RWPE1 (cell line): Measurements from ENCODE around the gene ZNF598.
A peak's percentile ranks its signal among the peaks of the same experiment; 100 is the strongest.

Experiments
- CTCF ChIA-PET: fragments of 350-600 bp; sonication (Branson Sonifier 250); formaldehyde crosslinking; extraction: SDS; loops from one replicate; lab custom pipeline; 2021; lab: Yijun Ruan, JAX
- POLR2A ChIA-PET: fragments of 400-600 bp; formaldehyde crosslinking; extraction: SDS; loops from one replicate; lab custom pipeline; 2020; ENCODE audit warnings: antibody characterized with exemption; ENCODE audit not compliant: low non-redundant PET; lab: Yijun Ruan, JAX
- DNase-seq: peaks from one replicate; pipeline ENCODE4 v3.0.0; 2012; ENCODE audit warnings: low spot score
- H3K27ac ChIP-seq: fragments of 450-650 bp; 2 replicates; pipeline ENCODE4 v1.5.1; 2017
- CTCF ChIP-seq: fragments of 450-650 bp; conservative IDR thresholded peaks from 2 replicates; pipeline ENCODE4 v1.5.1; 2017; ENCODE audit warnings: low read depth, mild to moderate bottlenecking

Gene ZNF598

GRCh38 chr16:1979271-1980029, 30.2 kb downstream of the ZNF598 start:
- ChIA-PET POLR2A (no interaction called here), CTCF (no interaction called here)
- no peak for TF ChIP-seq CTCF
- DNase-seq: peak; percentile 69
- H3K27ac ChIP-seq: peak overlapping the region; percentile 74

DNA sequence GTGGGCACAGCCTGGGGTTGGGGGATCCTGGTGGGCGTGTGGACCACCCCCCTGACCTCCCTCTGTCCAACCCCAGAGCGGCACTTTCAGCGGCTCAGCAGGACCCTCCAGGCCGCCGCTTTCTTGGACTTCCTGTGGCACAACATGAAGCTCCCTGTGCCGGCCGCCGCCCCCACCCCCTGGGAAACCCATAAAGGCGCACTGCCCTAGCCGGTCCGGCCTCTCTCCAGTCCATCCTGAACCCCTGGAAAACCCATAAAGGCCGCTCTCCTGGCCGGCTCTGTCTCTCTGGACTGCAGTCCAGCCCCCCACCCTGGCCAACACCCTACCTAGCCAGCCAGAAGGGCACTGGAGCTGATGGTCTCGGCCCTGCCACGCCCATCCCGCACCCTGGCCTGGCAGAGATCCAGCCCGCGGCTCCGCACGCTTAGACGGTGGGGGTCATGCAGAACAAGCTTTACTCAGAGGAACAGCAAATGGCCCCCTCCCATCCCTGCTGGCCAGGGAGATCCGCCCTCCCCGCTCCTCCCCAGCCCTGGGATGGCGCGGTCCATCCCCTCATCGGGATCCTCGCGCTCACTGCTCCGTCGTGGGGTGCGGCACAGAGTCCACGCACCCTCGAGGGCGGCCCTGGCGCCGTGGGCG, 31.0 kb downstream of the ZNF598 start:
- no peak for TF ChIP-seq CTCF
- ChIA-PET POLR2A (interaction anchor here (0.8 kb wide), 1 partner anchor 13 kb away, joined by 5 read pairs; the partner anchor contains the start of gene RPS2), CTCF (no interaction called here)
- no peak for DNase-seq
- peak overlapping the region; percentile 74 for H3K27ac ChIP-seq

DNA sequence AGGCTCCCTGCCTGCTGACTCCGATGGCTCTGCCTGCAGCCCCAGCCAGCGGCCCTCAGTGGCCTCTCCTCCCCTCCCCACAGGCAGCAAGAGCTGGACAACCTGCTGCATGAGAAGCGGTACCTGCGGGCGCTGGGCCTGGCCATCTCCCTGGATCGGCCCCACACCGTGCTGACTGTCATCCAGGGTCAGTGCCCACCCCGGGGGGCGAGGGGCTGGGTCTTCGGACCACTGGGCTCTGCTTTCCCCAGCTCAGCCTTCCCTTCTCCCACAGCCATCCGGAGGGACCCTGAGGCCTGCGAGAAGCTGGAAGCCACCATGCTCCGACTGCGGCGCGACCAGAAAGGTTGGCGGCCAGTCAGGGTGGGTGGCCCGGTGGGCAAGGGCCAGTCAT, 31.7 kb downstream of the ZNF598 start:
- H3K27ac ChIP-seq: peak overlapping the region; percentile 74
- no peak for TF ChIP-seq CTCF
- POLR2A ChIA-PET: no interaction called here
- CTCF ChIA-PET: interaction anchor here (0.6 kb wide), 1 partner anchor 57 kb away, joined by 3 read pairs; no protein-coding TSS in a partner anchor
- DNase-seq: no peak

- ChIA-PET POLR2A (interaction anchor here (0.6 kb wide), 1 partner anchor 160 kb away, joined by 3 read pairs; no protein-coding TSS in a partner anchor), CTCF (interaction anchor here (0.6 to 0.8 kb wide), 2 partner anchors 7 to 56 kb away, joined by 3 read pairs; no protein-coding TSS in a partner anchor)
- H3K27ac ChIP-seq: peak overlapping the region; percentile 74
- no peak for DNase-seq
- TF ChIP-seq CTCF: no peak
Observed at GRCh38 chr16:1976951-1977874, 32.4 kb downstream of the ZNF598 start.

GRCh38 chr16:1976216-1976520, 33.5 kb downstream of the ZNF598 start:
- TF ChIP-seq CTCF: no peak
- no peak for DNase-seq
- peak overlapping the region; percentile 74 for H3K27ac ChIP-seq
- POLR2A ChIA-PET: interaction anchor here (0.6 kb wide), 1 partner anchor 9 kb away, joined by 3 read pairs; the partner anchor contains the start of gene RNF151
- CTCF ChIA-PET: interaction anchor here (0.6 to 0.8 kb wide), 2 partner anchors 9 to 48 kb away, joined by 3 read pairs; no protein-coding TSS in a partner anchor
